IPS DF 19.7 (cell line): Measurements from ENCODE around the gene SLC25A10.
"Not testable (repeated sequence)": the region's sequence is repeated elsewhere in the genome, so short reads cannot be mapped to it uniquely, and the experiment has no call there.

ENCODE experiments used
- DNase-seq: peaks from one replicate; pipeline ENCODE4 v3.0.0-alpha.2; 2013; ENCODE audit warnings: low read depth, low spot score

Gene SLC25A10

GRCh38 chr17:81711814-81712467 lies at the start of gene SLC25A10:
Gene SLC25A10 (plus strand): TSS chr17:81712284. CDS start chr17:81712427, 143 bp downstream.
- no peak for DNase-seq

GRCh38 chr17:81664051-81664470 lies 48.0 kb upstream of the SLC25A10 start:
- DNase-seq = no peak

- DNase-seq = no peak
Observed at GRCh38 chr17:81665205-81666091, 46.6 kb upstream of the SLC25A10 start.

GRCh38 chr17:81666092-81666341 lies 46.1 kb upstream of the SLC25A10 start:
- DNase-seq = no peak

GRCh38 chr17:81666342-81667191 lies 45.5 kb upstream of the SLC25A10 start, which contains the start of the genes CCDC137 and OXLD1:
Gene CCDC137 (plus strand): TSS chr17:81666737. CDS start chr17:81666767, 30 bp downstream.
Gene OXLD1 (minus strand): TSS chr17:81666605. CDS start chr17:81666577, 28 bp downstream.
- DNase-seq = peak; percentile 83

- DNase-seq = no peak
Observed at GRCh38 chr17:81667754-81668153, 44.3 kb upstream of the SLC25A10 start.

GRCh38 chr17:81672504-81672903 lies 39.6 kb upstream of the SLC25A10 start:
- DNase-seq = no peak

GRCh38 chr17:81672954-81673353 lies 39.1 kb upstream of the SLC25A10 start:
- DNase-seq = no peak

- no peak for DNase-seq
Observed at GRCh38 chr17:81673561-81674258, 38.4 kb upstream of the SLC25A10 start.

- not testable (repeated sequence) for DNase-seq
Observed at GRCh38 chr17:81675515-81676221, 36.4 kb upstream of the SLC25A10 start.

GRCh38 chr17:81676906-81677305 lies 35.2 kb upstream of the SLC25A10 start:
- no peak for DNase-seq

- no peak for DNase-seq
Observed at GRCh38 chr17:81680150-81680549, 31.9 kb upstream of the SLC25A10 start.

- no peak for DNase-seq
Observed at GRCh38 chr17:81681672-81682071, 30.4 kb upstream of the SLC25A10 start.

GRCh38 chr17:81682565-81683207 lies 29.4 kb upstream of the SLC25A10 start:
- DNase-seq = no peak

GRCh38 chr17:81683208-81683583 lies 28.9 kb upstream of the SLC25A10 start:
- DNase-seq = no peak

- DNase-seq = peak; percentile 85
Observed at GRCh38 chr17:81683584-81684441, 28.3 kb upstream of the SLC25A10 start, which contains the start of the genes ARL16 and HGS. Gene ARL16 (minus strand): TSS chr17:81683797. CDS start chr17:81683753, 44 bp downstream. Gene HGS (plus strand): TSS chr17:81684011. CDS start chr17:81684067, 56 bp downstream.

- DNase-seq = no peak
Observed at GRCh38 chr17:81684442-81684911, 27.6 kb upstream of the SLC25A10 start.

- no peak for DNase-seq
Observed at GRCh38 chr17:81685108-81685507, 27.0 kb upstream of the SLC25A10 start.

- DNase-seq = no peak
Observed at GRCh38 chr17:81686614-81687013, 25.5 kb upstream of the SLC25A10 start.
